Measurements from ENCODE around the gene SHROOM1.

SHROOM1 gene

DNA sequence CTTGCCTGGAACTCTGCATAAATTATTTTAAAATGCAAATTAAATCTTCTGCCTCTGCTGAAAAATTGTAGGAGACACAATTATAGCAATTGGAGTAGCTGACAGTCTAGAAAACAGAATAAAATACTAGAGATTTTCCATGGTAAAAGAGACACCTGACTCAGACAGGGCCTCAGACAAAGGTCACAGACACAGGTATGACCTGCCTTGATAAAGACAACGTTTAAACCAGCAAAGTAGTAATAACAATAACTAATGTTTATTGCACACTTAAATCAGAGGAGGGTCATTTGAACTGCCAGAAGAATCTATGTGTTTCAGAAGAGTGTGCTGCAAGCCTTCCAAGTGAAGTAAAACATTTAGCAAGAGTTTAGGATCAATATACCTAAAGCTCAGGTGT, 13.4 kb downstream of the SHROOM1 start:
- Histone ChIP-seq H3K9me3 (no peaks in the 10 kb centered on the region), H3K27me3 (peaks cover 100% of the 10 kb centered on the region), H3K27ac (no peak overlapping the region), H3K36me3 (no peaks in the 10 kb centered on the region), H3K4me3 (ENCODE audit: low read depth in 1 of 2, low read length in 1 of 2) (no peak overlapping the region), H3K4me1 (ENCODE audit: control insufficient read depth in 1 of 2, insufficient read depth in 1 of 2, low read depth in 1 of 2, low read length in 1 of 2) (peaks cover 0 to 8% of the 10 kb centered on the region in 2 experiments)
- TF ChIP-seq, protein P1, sequence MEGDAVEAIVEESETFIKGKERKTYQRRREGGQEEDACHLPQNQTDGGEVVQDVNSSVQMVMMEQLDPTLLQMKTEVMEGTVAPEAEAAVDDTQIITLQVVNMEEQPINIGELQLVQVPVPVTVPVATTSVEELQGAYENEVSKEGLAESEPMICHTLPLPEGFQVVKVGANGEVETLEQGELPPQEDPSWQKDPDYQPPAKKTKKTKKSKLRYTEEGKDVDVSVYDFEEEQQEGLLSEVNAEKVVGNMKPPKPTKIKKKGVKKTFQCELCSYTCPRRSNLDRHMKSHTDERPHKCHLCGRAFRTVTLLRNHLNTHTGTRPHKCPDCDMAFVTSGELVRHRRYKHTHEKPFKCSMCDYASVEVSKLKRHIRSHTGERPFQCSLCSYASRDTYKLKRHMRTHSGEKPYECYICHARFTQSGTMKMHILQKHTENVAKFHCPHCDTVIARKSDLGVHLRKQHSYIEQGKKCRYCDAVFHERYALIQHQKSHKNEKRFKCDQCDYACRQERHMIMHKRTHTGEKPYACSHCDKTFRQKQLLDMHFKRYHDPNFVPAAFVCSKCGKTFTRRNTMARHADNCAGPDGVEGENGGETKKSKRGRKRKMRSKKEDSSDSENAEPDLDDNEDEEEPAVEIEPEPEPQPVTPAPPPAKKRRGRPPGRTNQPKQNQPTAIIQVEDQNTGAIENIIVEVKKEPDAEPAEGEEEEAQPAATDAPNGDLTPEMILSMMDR (IDR thresholded peaks at IDR 0.05), result no peak

DNA sequence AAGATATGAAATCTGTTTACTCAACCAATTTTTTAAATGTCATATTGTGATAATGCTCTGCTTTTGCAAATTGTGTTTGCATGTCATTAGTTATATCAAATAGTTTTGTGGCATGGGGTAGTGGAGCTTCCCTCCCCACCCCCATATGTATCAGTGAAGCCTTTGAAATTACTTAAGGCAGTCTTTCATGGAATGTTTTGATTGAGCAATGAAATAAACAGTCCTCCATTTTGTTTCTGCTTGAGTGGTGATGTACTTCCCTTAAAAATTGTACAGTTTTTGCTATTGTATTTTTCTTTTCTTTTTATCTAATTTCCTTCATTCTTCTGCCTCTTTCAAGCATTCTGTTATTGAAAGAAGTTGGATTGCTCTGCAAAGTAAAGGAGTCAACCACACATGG, 13.9 kb downstream of the SHROOM1 start:
- TF ChIP-seq, protein P1 (IDR thresholded peaks at IDR 0.05), result no peak
- Histone ChIP-seq H3K4me3 (ENCODE audit: low read depth in 1 of 2, low read length in 1 of 2) (no peak overlapping the region), H3K27ac (no peak overlapping the region), H3K9me3 (no peaks in the 10 kb centered on the region), H3K36me3 (no peaks in the 10 kb centered on the region), H3K4me1 (ENCODE audit: control insufficient read depth in 1 of 2, insufficient read depth in 1 of 2, low read depth in 1 of 2, low read length in 1 of 2) (peaks cover 0 to 8% of the 10 kb centered on the region in 2 experiments), H3K27me3 (peaks cover 100% of the 10 kb centered on the region)

DNA sequence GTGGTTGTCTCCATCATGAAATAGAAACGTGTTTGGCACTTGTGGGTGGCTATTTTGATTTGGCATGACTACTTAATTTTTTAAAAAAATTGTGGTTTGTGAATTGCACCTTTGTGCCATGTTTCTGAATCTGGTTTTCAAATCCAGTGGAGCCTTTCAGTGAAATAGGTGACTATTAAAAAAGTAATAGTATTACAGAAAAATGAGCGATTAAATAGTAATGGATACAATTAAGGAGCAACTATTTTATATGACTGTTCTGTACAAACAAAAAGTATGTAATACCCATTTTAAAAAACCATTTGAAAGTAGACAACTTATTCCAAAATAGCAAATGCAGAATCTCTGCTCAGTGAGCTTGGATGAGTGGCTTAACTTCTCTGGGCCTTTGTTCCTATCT, 14.4 kb downstream of the SHROOM1 start:
- Histone ChIP-seq H3K27ac (no peak overlapping the region), H3K4me3 (ENCODE audit: low read depth in 1 of 2, low read length in 1 of 2) (no peak overlapping the region), H3K4me1 (ENCODE audit: control insufficient read depth in 1 of 2, insufficient read depth in 1 of 2, low read depth in 1 of 2, low read length in 1 of 2) (peaks cover 0 to 8% of the 10 kb centered on the region in 2 experiments), H3K36me3 (no peaks in the 10 kb centered on the region), H3K27me3 (peaks cover 100% of the 10 kb centered on the region), H3K9me3 (no peaks in the 10 kb centered on the region)
- TF ChIP-seq, protein P1 (IDR thresholded peaks at IDR 0.05), result no peak

DNA sequence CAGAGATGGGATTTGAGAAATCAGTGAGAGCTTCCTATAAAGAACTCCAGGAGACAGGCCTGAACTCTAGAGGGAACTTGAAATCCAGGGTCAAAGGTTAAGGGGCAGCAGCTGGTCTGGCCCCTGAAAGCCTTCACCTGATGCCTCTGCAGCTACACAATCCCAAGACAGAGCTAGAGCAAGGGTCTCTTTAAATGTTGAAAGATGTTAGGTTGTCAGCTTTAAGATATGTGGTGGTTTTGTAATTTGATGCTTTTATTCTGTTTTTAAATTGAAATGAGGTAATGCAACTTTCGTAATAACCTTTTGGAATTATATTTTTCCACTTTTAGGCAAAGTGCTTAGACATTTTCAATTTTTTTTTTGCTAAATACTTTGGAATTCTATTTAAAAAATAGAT, 15.0 kb downstream of the SHROOM1 start:
- no peaks in the 10 kb centered on the region for H3K9me3 ChIP-seq
- H3K4me3 ChIP-seq (ENCODE audit: low read depth in 1 of 2, low read length in 1 of 2), result no peak overlapping the region
- TF ChIP-seq, protein P1 (IDR thresholded peaks at IDR 0.05), result no peak
- no peaks in the 10 kb centered on the region for H3K36me3 ChIP-seq
- peaks cover 0 to 8% of the 10 kb centered on the region in 2 experiments for H3K4me1 ChIP-seq (ENCODE audit: control insufficient read depth in 1 of 2, insufficient read depth in 1 of 2, low read depth in 1 of 2, low read length in 1 of 2)
- H3K27me3 ChIP-seq, result peaks cover 100% of the 10 kb centered on the region
- H3K27ac ChIP-seq, result no peak overlapping the region

DNA sequence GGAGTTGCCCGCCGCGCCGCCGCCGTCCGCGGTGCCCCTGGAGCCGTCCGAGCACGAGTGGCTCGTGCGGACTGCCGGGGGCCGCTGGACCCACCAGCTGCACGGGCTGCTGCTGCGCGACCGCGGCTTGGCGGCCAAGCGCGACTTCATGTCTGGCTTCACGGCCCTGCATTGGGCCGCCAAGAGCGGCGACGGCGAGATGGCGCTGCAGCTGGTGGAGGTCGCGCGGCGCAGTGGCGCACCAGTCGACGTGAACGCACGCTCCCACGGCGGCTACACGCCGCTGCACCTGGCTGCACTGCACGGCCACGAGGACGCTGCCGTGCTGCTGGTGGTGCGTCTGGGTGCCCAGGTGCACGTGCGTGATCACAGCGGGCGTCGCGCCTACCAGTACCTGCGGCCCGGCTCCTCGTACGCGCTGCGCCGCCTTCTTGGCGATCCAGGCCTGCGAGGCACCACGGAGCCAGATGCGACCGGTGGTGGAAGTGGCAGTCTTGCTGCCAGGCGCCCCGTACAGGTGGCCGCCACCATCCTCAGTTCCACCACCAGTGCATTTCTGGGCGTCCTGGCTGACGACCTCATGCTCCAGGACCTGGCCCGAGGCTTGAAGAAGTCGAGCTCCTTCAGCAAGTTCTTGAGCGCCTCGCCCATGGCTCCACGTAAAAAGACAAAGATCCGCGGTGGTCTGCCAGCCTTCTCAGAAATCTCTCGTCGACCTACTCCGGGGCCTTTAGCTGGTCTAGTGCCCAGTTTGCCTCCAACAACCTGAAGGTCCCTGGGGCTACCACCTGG, 15.7 kb downstream of the SHROOM1 start:
- no peaks in the 10 kb centered on the region for H3K9me3 ChIP-seq
- TF ChIP-seq, protein P1 (IDR thresholded peaks at IDR 0.05), result no peak
- peaks cover 100% of the 10 kb centered on the region for H3K27me3 ChIP-seq
- H3K4me1 ChIP-seq (ENCODE audit: control insufficient read depth in 1 of 2, insufficient read depth in 1 of 2, low read depth in 1 of 2, low read length in 1 of 2), result peaks cover 0 to 8% of the 10 kb centered on the region in 2 experiments
- H3K4me3 ChIP-seq (ENCODE audit: low read depth in 1 of 2, low read length in 1 of 2), result no peak overlapping the region
- no peaks in the 10 kb centered on the region for H3K36me3 ChIP-seq
- no peak overlapping the region for H3K27ac ChIP-seq
